H9 (cell line): ENCODE results near the gene CUBN. TPM values are rescaled to one million over a fixed set of nuclear protein-coding genes. Genes with fewer than 3 reads are reported as not detected.

Experiments used
- DNase-seq: peaks from one replicate; pipeline ENCODE4 v3.0.0-alpha.2; 2017
- H2AFZ ChIP-seq: one replicate; pipeline ENCODE4 v1.6.1; 2013; ENCODE audit warnings: mild to moderate bottlenecking, low read length, control low read depth, moderate library complexity
- H2AK5ac ChIP-seq: 2 replicates; pipeline ENCODE4 v1.6.1; 2013; ENCODE audit warnings: low read length, control low read depth, mixed read lengths; ENCODE audit not compliant: insufficient read length
- H2BK120ac ChIP-seq: one replicate; pipeline ENCODE4 v1.6.1; 2013; ENCODE audit warnings: low read depth, mild to moderate bottlenecking, low read length, control low read depth, inconsistent platforms; ENCODE audit not compliant: poor library complexity, severe bottlenecking
- H2BK12ac ChIP-seq: 2 replicates; pipeline ENCODE4 v1.6.1; 2013; ENCODE audit warnings: low read length, control low read depth, mixed read lengths, low read depth; ENCODE audit not compliant: insufficient read length
- H2BK15ac ChIP-seq: 2 replicates; pipeline ENCODE4 v1.6.1; 2013; ENCODE audit warnings: low read depth, low read length, control low read depth
- H2BK20ac ChIP-seq: one replicate; pipeline ENCODE4 v1.6.1; 2013; ENCODE audit warnings: low read depth, mild to moderate bottlenecking, low read length, control low read depth, inconsistent platforms; ENCODE audit not compliant: poor library complexity, severe bottlenecking
- H2BK5ac ChIP-seq: 2 replicates; pipeline ENCODE4 v1.6.1; 2013; ENCODE audit warnings: low read length, control low read depth, mixed read lengths; ENCODE audit not compliant: insufficient read length
- H3K14ac ChIP-seq: 2 replicates; pipeline ENCODE4 v1.6.1; 2013; ENCODE audit warnings: low read length, control low read depth; ENCODE audit not compliant: insufficient read depth
- H3K18ac ChIP-seq: 2 replicates; pipeline ENCODE4 v1.6.1; 2013; ENCODE audit warnings: low read depth, mild to moderate bottlenecking, mixed read lengths, low read length, control low read depth; ENCODE audit not compliant: insufficient read length
- H3K23ac ChIP-seq: 2 replicates; pipeline ENCODE4 v1.6.1; 2013; ENCODE audit warnings: low read length, control low read depth, mixed read lengths, low read depth; ENCODE audit not compliant: insufficient read length
- H3K23me2 ChIP-seq: 2 replicates; pipeline ENCODE4 v1.6.1; 2013; ENCODE audit warnings: low read depth, mild to moderate bottlenecking, mixed read lengths, low read length, control low read depth; ENCODE audit not compliant: insufficient read length, poor library complexity, severe bottlenecking
- H3K27ac ChIP-seq: 2 replicates; pipeline ENCODE4 v1.5.1; 2013; ENCODE audit warnings: low read length, control low read depth, mixed read lengths, low read depth; ENCODE audit not compliant: insufficient read length
- H3K27me3 ChIP-seq: 2 replicates; pipeline ENCODE4 v1.6.1; 2013; ENCODE audit warnings: low read length, control low read depth, inconsistent platforms; ENCODE audit not compliant: insufficient read depth
- H3K4ac ChIP-seq: 2 replicates; pipeline ENCODE4 v1.6.1; 2013; ENCODE audit warnings: low read depth, mild to moderate bottlenecking, control low read depth, inconsistent platforms, low read length, moderate library complexity
- H3K4me1 ChIP-seq: 2 replicates; pipeline ENCODE4 v1.6.1; 2013; ENCODE audit warnings: low read length, control low read depth, inconsistent platforms; ENCODE audit not compliant: insufficient read depth
- H3K4me2 ChIP-seq: 2 replicates; pipeline ENCODE4 v1.6.1; 2013; ENCODE audit warnings: low read length, control low read depth, mixed read lengths; ENCODE audit not compliant: insufficient read length, insufficient read depth
- H3K56ac ChIP-seq: 2 replicates; pipeline ENCODE4 v1.6.1; 2013; ENCODE audit warnings: low read depth, mild to moderate bottlenecking, mixed read lengths, low read length, control low read depth; ENCODE audit not compliant: insufficient read length
- H3K79me1 ChIP-seq: 2 replicates; pipeline ENCODE4 v1.6.1; 2013; ENCODE audit warnings: low read depth, mild to moderate bottlenecking, moderate library complexity, low read length, control low read depth, inconsistent platforms; ENCODE audit not compliant: insufficient read depth, poor library complexity, severe bottlenecking
- H3K79me2 ChIP-seq: 2 replicates; pipeline ENCODE4 v1.6.1; 2013; ENCODE audit warnings: low read length, control low read depth, inconsistent platforms; ENCODE audit not compliant: insufficient read depth
- H3K9ac ChIP-seq: 2 replicates; pipeline ENCODE4 v1.6.1; 2013; ENCODE audit warnings: low read length, control low read depth, mixed read lengths; ENCODE audit not compliant: insufficient read length; ENCODE audit errors: extremely low read depth
- H3K9me3 ChIP-seq: one replicate; pipeline ENCODE4 v1.6.1; 2013; ENCODE audit warnings: low read depth, low read length, inconsistent platforms; ENCODE audit not compliant: control insufficient read depth
- H3T11ph ChIP-seq: one replicate; pipeline ENCODE4 v1.6.1; 2013; ENCODE audit warnings: mild to moderate bottlenecking, low read length, control low read depth, inconsistent platforms
- H4K20me1 ChIP-seq: one replicate; pipeline ENCODE4 v1.6.1; 2013; ENCODE audit not compliant: control insufficient read depth, insufficient read length, insufficient read depth
- H4K5ac ChIP-seq: 2 replicates; pipeline ENCODE4 v1.6.1; 2013; ENCODE audit warnings: low read depth, mild to moderate bottlenecking, mixed read lengths, low read length, control low read depth; ENCODE audit not compliant: insufficient read length
- H4K8ac ChIP-seq: replicated peaks from 2 replicates; pipeline ENCODE4 v1.6.1; 2013; ENCODE audit warnings: low read length, control low read depth, mixed read lengths, low read depth; ENCODE audit not compliant: insufficient read length
- H4K91ac ChIP-seq: 2 replicates; pipeline ENCODE4 v1.6.1; 2013; ENCODE audit warnings: low read depth, mild to moderate bottlenecking, moderate library complexity, mixed read lengths, low read length, control low read depth; ENCODE audit not compliant: insufficient read length
- H3K27ac Mint-ChIP-seq, 3 experiments: 2 replicates in 2 of 3; 3 replicates in 1 of 3; pipeline ENCODE4 v1.8.0; 2020 to 2021; ENCODE audit warnings: mixed read lengths in 3 of 3, mild to moderate bottlenecking in 1 of 3, moderate library complexity in 1 of 3
- H3K27me3 Mint-ChIP-seq: 2 replicates; pipeline ENCODE4 v1.8.0; 2021; ENCODE audit warnings: low read depth, mild to moderate bottlenecking, moderate library complexity, mixed read lengths
- H3K36me3 Mint-ChIP-seq, 3 experiments: 2 replicates in 2 of 3; 3 replicates in 1 of 3; pipeline ENCODE4 v1.8.0; 2020 to 2021; ENCODE audit warnings: low read depth in 3 of 3, mixed read lengths in 3 of 3; ENCODE audit not compliant: insufficient read depth in 1 of 3
- H3K4me1 Mint-ChIP-seq, 2 experiments: 2 replicates each; pipeline ENCODE4 v1.8.0; 2020; ENCODE audit warnings: mixed read lengths in 2 of 2
- H3K4me3 Mint-ChIP-seq, 2 experiments: 2 replicates in 1 of 2; 3 replicates in 1 of 2; pipeline ENCODE4 v1.8.0; 2020 to 2021; ENCODE audit warnings: mild to moderate bottlenecking in 2 of 2, mixed read lengths in 2 of 2, moderate library complexity in 1 of 2
- H3K9me3 Mint-ChIP-seq, 2 experiments: 2 replicates in 1 of 2; 3 replicates in 1 of 2; pipeline ENCODE4 v1.8.0; 2020; ENCODE audit warnings: mild to moderate bottlenecking in 2 of 2, mixed read lengths in 2 of 2, moderate library complexity in 1 of 2
- CTCF ChIP-seq: fragments of 200-600 bp; sonication (generic); conservative IDR thresholded peaks from 3 replicates; pipeline ENCODE4 v1.8.0; 2021; ENCODE audit warnings: antibody characterized with exemption, mild to moderate bottlenecking
- WGBS: extraction: QIAGEN DNeasy Blood & Tissue Kit; methylation state at CpG from one replicate; pipeline ENCODE4 v1.1.7; 2013; ENCODE audit warnings: missing lambda C conversion rate, low lambda C conversion rate, mixed read lengths; ENCODE audit not compliant: insufficient read length; ENCODE audit errors: extremely low coverage; 5-methylcytosine and 5-hydroxymethylcytosine counted together
- total RNA-seq: library from RNA; stranded (reverse); gene quantifications from 2 replicates; pipeline ENCODE4 v1.2.1, GENCODE V29; 2021

The CUBN gene
- total RNA-seq, 1 experiment from 2014 or later, result 0.26 TPM

DNA sequence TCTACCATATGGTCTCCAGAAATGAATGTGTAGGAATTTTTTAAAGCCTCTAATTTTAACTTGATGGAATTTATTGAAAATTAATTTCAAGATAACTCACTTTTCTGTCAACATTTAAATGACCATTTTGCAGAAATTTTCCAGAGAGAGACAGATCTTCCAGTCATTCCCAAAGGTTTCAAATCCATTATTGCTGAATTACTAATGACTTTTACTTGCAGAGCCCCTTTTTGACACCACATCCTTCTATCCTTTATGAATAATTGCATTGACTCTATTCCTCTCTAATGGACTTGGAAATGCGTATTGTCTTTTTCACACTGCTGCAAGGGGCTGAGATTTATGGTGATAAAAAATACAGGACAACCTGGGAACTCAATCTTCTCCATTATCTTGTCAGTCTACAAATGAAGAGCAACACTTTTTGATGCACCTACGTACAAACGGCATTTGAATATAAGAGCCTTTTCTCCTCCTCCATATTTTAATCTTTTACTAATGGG is 42.7 kb downstream of the CUBN start:
- DNase-seq, result no peak
- Histone ChIP-seq H3K9me3 (no peaks in the 10 kb centered on the region), H2BK20ac (no peak overlapping the region), H3K4me1 (no peaks in the 10 kb centered on the region), H4K20me1 (no peaks in the 10 kb centered on the region), H2BK15ac (no peak overlapping the region), H3K27ac (no peak overlapping the region), H3K56ac (no peak overlapping the region), H4K5ac (no peak overlapping the region), H3K4me2 (no peak overlapping the region), H3K79me2 (no peaks in the 10 kb centered on the region), H3T11ph (no peak overlapping the region), H3K18ac (no peak overlapping the region), H3K9ac (no peak overlapping the region), H3K79me1 (no peaks in the 10 kb centered on the region), H4K8ac (no peak overlapping the region), H2BK5ac (no peak overlapping the region), H2AFZ (no peak overlapping the region), H2BK12ac (no peak overlapping the region), H3K27me3 (no peaks in the 10 kb centered on the region), H4K91ac (no peak overlapping the region), H3K23me2 (no peaks in the 10 kb centered on the region), H3K4ac (no peak overlapping the region), H2BK120ac (no peak overlapping the region), H3K14ac (no peak overlapping the region), H2AK5ac (no peak overlapping the region), H3K23ac (no peak overlapping the region)
- WGBS, result no CpG with 5 or more reads among the region's 3 CpGs
- TF ChIP-seq CTCF, result no peak
- H3K36me3 Mint-ChIP-seq, result no peaks in the 10 kb centered on the region
- H3K4me3 Mint-ChIP-seq, result no peak overlapping the region
- H3K9me3 Mint-ChIP-seq, result no peaks in the 10 kb centered on the region
- no peaks in the 10 kb centered on the region for H3K27me3 Mint-ChIP-seq
- H3K27ac Mint-ChIP-seq, result no peak overlapping the region
- H3K4me1 Mint-ChIP-seq, result no peaks in the 10 kb centered on the region
